Measurements from ENCODE around the gene SLC10A6. TPM values are rescaled to one million over a fixed set of nuclear protein-coding genes. Genes with fewer than 3 reads are reported as not detected.

SLC10A6 gene
- polyA plus RNA-seq, 1 donor from 2014 or later, result not detected

- H3K9me3 ChIP-seq (ENCODE audit: low read length), result no peaks in the 10 kb centered on the region
- no peaks in the 10 kb centered on the region for H3K9me2 ChIP-seq (ENCODE audit: insufficient read depth, low read length)
- no peak for TF ChIP-seq EP300 (conservative IDR thresholded peaks at IDR 0.05; ENCODE audit: poor library complexity, severe bottlenecking)
- TF ChIP-seq SMC3 (conservative IDR thresholded peaks at IDR 0.05; ENCODE audit: poor library complexity), result no peak
- TF ChIP-seq POLR2AphosphoS5 (IDR thresholded peaks at IDR 0.05), result no peak
- no peak for TF ChIP-seq TAF1 (IDR thresholded peaks at IDR 0.05; ENCODE audit: low read depth)
- no peak for TF ChIP-seq REST (IDR thresholded peaks at IDR 0.05; ENCODE audit: borderline replicate concordance)
- no peak for TF ChIP-seq MXI1 (conservative IDR thresholded peaks at IDR 0.05; ENCODE audit: poor library complexity, severe bottlenecking)
- no peak for TF ChIP-seq RAD21 (conservative IDR thresholded peaks at IDR 0.05)
- TF ChIP-seq CTCF (IDR thresholded peaks at IDR 0.05; ENCODE audit: poor library complexity, severe bottlenecking), result no peak
- TF ChIP-seq EZH2 (IDR thresholded peaks at IDR 0.05; ENCODE audit: borderline replicate concordance, insufficient read depth, low read length, poor library complexity, severe bottlenecking), result no peak
- H3K4me2 ChIP-seq (ENCODE audit: low read length), result no peak overlapping the region
- no peaks in the 10 kb centered on the region for H3F3A ChIP-seq (ENCODE audit: insufficient read depth, low read length, poor library complexity, severe bottlenecking)
- no peak overlapping the region for H3K27ac ChIP-seq (ENCODE audit: low read length)
- H3K9ac ChIP-seq (ENCODE audit: low read length), result no peak overlapping the region
- H3K79me2 ChIP-seq (replicated peaks; ENCODE audit: insufficient read depth, low read length), result no peaks in the 10 kb centered on the region
- H3K27me3 ChIP-seq (ENCODE audit: insufficient read depth, low read depth, low read length), result no peaks in the 10 kb centered on the region
- H4K20me1 ChIP-seq (ENCODE audit: insufficient read depth), result no peaks in the 10 kb centered on the region
- no peak overlapping the region for H2AFZ ChIP-seq (ENCODE audit: low read depth, low read length)
- H3K36me3 ChIP-seq (ENCODE audit: insufficient read depth, low read length), result no peaks in the 10 kb centered on the region
- H3K4me3 ChIP-seq (ENCODE audit: low read length), result no peak overlapping the region
Measured at GRCh38 chr4:86847571-86847970, 1.6 kb downstream of the SLC10A6 start.

- TF ChIP-seq EP300 (conservative IDR thresholded peaks at IDR 0.05; ENCODE audit: poor library complexity, severe bottlenecking), result no peak
- TF ChIP-seq REST (IDR thresholded peaks at IDR 0.05; ENCODE audit: borderline replicate concordance), result no peak
- TF ChIP-seq POLR2AphosphoS5 (IDR thresholded peaks at IDR 0.05), result no peak
- TF ChIP-seq RAD21 (conservative IDR thresholded peaks at IDR 0.05), result no peak
- no peak for TF ChIP-seq TAF1 (IDR thresholded peaks at IDR 0.05; ENCODE audit: low read depth)
- TF ChIP-seq MXI1 (conservative IDR thresholded peaks at IDR 0.05; ENCODE audit: poor library complexity, severe bottlenecking), result no peak
- H3K4me2 ChIP-seq (ENCODE audit: low read length), result no peak overlapping the region
Measured at GRCh38 chr4:86846921-86847320, 2.3 kb downstream of the SLC10A6 start.

More at GRCh38 chr4:86846921-86847320, 2.3 kb downstream of the SLC10A6 start:
- H4K20me1 ChIP-seq (ENCODE audit: insufficient read depth), result no peaks in the 10 kb centered on the region
- no peaks in the 10 kb centered on the region for H3F3A ChIP-seq (ENCODE audit: insufficient read depth, low read length, poor library complexity, severe bottlenecking)
- H3K36me3 ChIP-seq (ENCODE audit: insufficient read depth, low read length), result no peaks in the 10 kb centered on the region
- no peaks in the 10 kb centered on the region for H3K79me2 ChIP-seq (replicated peaks; ENCODE audit: insufficient read depth, low read length)
- no peaks in the 10 kb centered on the region for H3K9me3 ChIP-seq (ENCODE audit: low read length)
- no peaks in the 10 kb centered on the region for H3K27me3 ChIP-seq (ENCODE audit: insufficient read depth, low read depth, low read length)
- no peak overlapping the region for H3K27ac ChIP-seq (ENCODE audit: low read length)
- H2AFZ ChIP-seq (ENCODE audit: low read depth, low read length), result no peak overlapping the region
- H3K9ac ChIP-seq (ENCODE audit: low read length), result no peak overlapping the region
- H3K9me2 ChIP-seq (ENCODE audit: insufficient read depth, low read length), result no peaks in the 10 kb centered on the region
- H3K4me3 ChIP-seq (ENCODE audit: low read length), result no peak overlapping the region
